Activated naive CD4-positive, alpha-beta T cell treated with anti-CD3 and anti-CD28 coated beads, Interleukin-2, amount 10 ng/mL, durations not matched to agents 7 days and 5 days (primary cell): Measurements from ENCODE around the gene DRAXIN.
"Not testable (repeated sequence)": the region's sequence is repeated elsewhere in the genome, so short reads cannot be mapped to it uniquely, and the experiment has no call there.

Experiments used
- CTCF ChIA-PET: fragments of 350-600 bp; sonication (Branson Sonifier 250); formaldehyde crosslinking; loops from one replicate; lab custom pipeline; 2021; ENCODE audit warnings: antibody characterized with exemption; lab: Charles Lee
- DNase-seq: peaks from one replicate; pipeline ENCODE4 v3.0.0-alpha.2; 2020
- H3K27ac Mint-ChIP-seq: one replicate; pipeline ENCODE4 v1.8.0; 2021; ENCODE audit warnings: mild to moderate bottlenecking, moderate library complexity, mixed read lengths
- H3K27me3 Mint-ChIP-seq: one replicate; pipeline ENCODE4 v1.8.0; 2021; ENCODE audit warnings: mild to moderate bottlenecking, mixed read lengths
- H3K36me3 Mint-ChIP-seq: one replicate; pipeline ENCODE4 v1.8.0; 2021; ENCODE audit warnings: mixed read lengths
- H3K4me1 Mint-ChIP-seq: one replicate; pipeline ENCODE4 v1.8.0; 2021; ENCODE audit warnings: mixed read lengths
- H3K4me3 Mint-ChIP-seq: one replicate; pipeline ENCODE4 v1.8.0; 2021; ENCODE audit warnings: mild to moderate bottlenecking, moderate library complexity, mixed read lengths
- H3K9me3 Mint-ChIP-seq: one replicate; pipeline ENCODE4 v1.8.0; 2021; ENCODE audit warnings: mixed read lengths

The DRAXIN gene

GRCh38 chr1:11691302-11691914 lies at the start of gene DRAXIN:
Gene DRAXIN, plus strand, starts transcription at chr1:11691710. Its CDS starts 14,549 bp downstream, at chr1:11706259.
- peak; percentile 38 for DNase-seq
- Mint-ChIP-seq H3K4me1 (peaks cover 27% of the 10 kb centered on the region), H3K27me3 (peaks cover 90% of the 10 kb centered on the region), H3K36me3 (no peaks in the 10 kb centered on the region), H3K4me3 (peak within 1 kb of the TSS; percentile 52), H3K9me3 (no peaks in the 10 kb centered on the region), H3K27ac (peak within 1 kb of the TSS; percentile 74)
- CTCF ChIA-PET, result interaction anchor here (1.2 kb wide), 1 partner anchor 9 kb away, joined by 4 read pairs; no protein-coding TSS in a partner anchor

- Mint-ChIP-seq H3K36me3 (no peaks in the 10 kb centered on the region), H3K27me3 (peaks cover 47% of the 10 kb centered on the region)
These were observed 49.7 kb upstream of the DRAXIN start for GRCh38 chr1:11641776-11642305.

GRCh38 chr1:11642418-11643017 lies 49.0 kb upstream of the DRAXIN start:
- not testable (repeated sequence) for H3K4me1 Mint-ChIP-seq, H3K36me3 Mint-ChIP-seq, H3K9me3 Mint-ChIP-seq, H3K27ac Mint-ChIP-seq, H3K4me3 Mint-ChIP-seq
- peaks cover 42% of the 10 kb centered on the region for H3K27me3 Mint-ChIP-seq
- peak; percentile 84 for DNase-seq
- CTCF ChIA-PET, result interaction anchor here (0.7 to 10.7 kb wide), 17 partner anchors 9 to 1761 kb away, joined by 3 to 101 read pairs (median 5); partner anchors contain the start of gene MTOR

More at GRCh38 chr1:11641776-11642305, 49.7 kb upstream of the DRAXIN start:
- Mint-ChIP-seq H3K4me3 (no peak overlapping the region), H3K9me3 (no peaks in the 10 kb centered on the region), H3K4me1 (peaks cover 2% of the 10 kb centered on the region), H3K27ac (no peak overlapping the region)
- no peak for DNase-seq
- CTCF ChIA-PET, result interaction anchor here (1.0 to 10.7 kb wide), 11 partner anchors 8 to 612 kb away, joined by 3 to 101 read pairs (median 5); no protein-coding TSS in a partner anchor

GRCh38 chr1:11643782-11644181 lies 47.7 kb upstream of the DRAXIN start:
- Mint-ChIP-seq H3K4me3 (no peak overlapping the region), H3K9me3 (no peaks in the 10 kb centered on the region), H3K27me3 (peaks cover 37% of the 10 kb centered on the region), H3K27ac (no peak overlapping the region), H3K4me1 (peaks cover 5% of the 10 kb centered on the region), H3K36me3 (no peaks in the 10 kb centered on the region)
- no peak for DNase-seq
- CTCF ChIA-PET, result interaction anchor here (0.6 to 10.7 kb wide), 16 partner anchors 11 to 606 kb away, joined by 3 to 101 read pairs (median 5); partner anchors contain the start of gene MTOR

- Mint-ChIP-seq H3K36me3 (no peaks in the 10 kb centered on the region), H3K4me1 (peaks cover 17% of the 10 kb centered on the region), H3K27me3 (peaks cover 48% of the 10 kb centered on the region), H3K4me3 (no peak overlapping the region), H3K27ac (no peak overlapping the region), H3K9me3 (no peaks in the 10 kb centered on the region)
- DNase-seq, result no peak
- CTCF ChIA-PET, result interaction anchor here (0.6 to 10.7 kb wide), 18 partner anchors 8 to 608 kb away, joined by 3 to 101 read pairs (median 4); partner anchors contain the start of genes EXOSC10, FBXO6, MAD2L2 and MTOR
These were observed 46.2 kb upstream of the DRAXIN start for GRCh38 chr1:11645270-11645669.

- Mint-ChIP-seq H3K27ac (no peak overlapping the region), H3K9me3 (no peaks in the 10 kb centered on the region), H3K27me3 (peaks cover 53% of the 10 kb centered on the region), H3K36me3 (no peaks in the 10 kb centered on the region), H3K4me1 (peaks cover 20% of the 10 kb centered on the region), H3K4me3 (no peak overlapping the region)
- DNase-seq, result peak; percentile 92
- CTCF ChIA-PET, result interaction anchor here (0.6 to 10.7 kb wide), 21 partner anchors 9 to 608 kb away, joined by 3 to 101 read pairs (median 4); partner anchors contain the start of genes EXOSC10, FBXO6, MAD2L2 and MTOR
These were observed 45.7 kb upstream of the DRAXIN start for GRCh38 chr1:11645670-11646265.

GRCh38 chr1:11646317-11646716 lies 45.2 kb upstream of the DRAXIN start:
- DNase-seq, result no peak
- Mint-ChIP-seq H3K27me3 (peaks cover 58% of the 10 kb centered on the region), H3K9me3 (no peaks in the 10 kb centered on the region), H3K4me3 (no peak overlapping the region), H3K27ac (peak overlapping the region; percentile 61), H3K4me1 (peaks cover 26% of the 10 kb centered on the region), H3K36me3 (no peaks in the 10 kb centered on the region)
- CTCF ChIA-PET, result interaction anchor here (0.6 to 10.7 kb wide), 19 partner anchors 9 to 609 kb away, joined by 3 to 101 read pairs (median 4); partner anchors contain the start of genes EXOSC10, FBXO6, MAD2L2 and MTOR

- CTCF ChIA-PET, result interaction anchor here (1.4 to 10.7 kb wide), 3 partner anchors 73 to 610 kb away, joined by 4 to 101 read pairs (median 79); no protein-coding TSS in a partner anchor
- H3K4me1 Mint-ChIP-seq, result peaks cover 27% of the 10 kb centered on the region
- no peaks in the 10 kb centered on the region for H3K9me3 Mint-ChIP-seq
- H3K27ac Mint-ChIP-seq, result no peak overlapping the region
- no peaks in the 10 kb centered on the region for H3K36me3 Mint-ChIP-seq
- DNase-seq, result no peak
- H3K4me3 Mint-ChIP-seq, result no peak overlapping the region
- H3K27me3 Mint-ChIP-seq, result peaks cover 52% of the 10 kb centered on the region
These were observed 44.2 kb upstream of the DRAXIN start for GRCh38 chr1:11647333-11647732.

GRCh38 chr1:11648039-11648438 lies 43.5 kb upstream of the DRAXIN start:
- peaks cover 57% of the 10 kb centered on the region for H3K27me3 Mint-ChIP-seq
- CTCF ChIA-PET, result interaction anchor here (1.0 to 10.7 kb wide), 3 partner anchors 73 to 610 kb away, joined by 3 to 101 read pairs (median 79); no protein-coding TSS in a partner anchor
- H3K9me3 Mint-ChIP-seq, result no peaks in the 10 kb centered on the region
- DNase-seq, result no peak
- H3K27ac Mint-ChIP-seq, result no peak overlapping the region
- H3K4me1 Mint-ChIP-seq, result peaks cover 26% of the 10 kb centered on the region
- H3K36me3 Mint-ChIP-seq, result no peaks in the 10 kb centered on the region
- no peak overlapping the region for H3K4me3 Mint-ChIP-seq

- CTCF ChIA-PET, result interaction anchor here (1.0 to 10.7 kb wide), 3 partner anchors 72 to 611 kb away, joined by 3 to 101 read pairs (median 79); no protein-coding TSS in a partner anchor
- H3K27me3 Mint-ChIP-seq, result peaks cover 61% of the 10 kb centered on the region
- peak; percentile 49 for DNase-seq
- H3K9me3 Mint-ChIP-seq, result no peaks in the 10 kb centered on the region
- H3K4me3 Mint-ChIP-seq, result no peak overlapping the region
- H3K36me3 Mint-ChIP-seq, result no peaks in the 10 kb centered on the region
- no peak overlapping the region for H3K27ac Mint-ChIP-seq
- peaks cover 26% of the 10 kb centered on the region for H3K4me1 Mint-ChIP-seq
These were observed 42.8 kb upstream of the DRAXIN start for GRCh38 chr1:11648732-11649158.

- DNase-seq, result no peak
- Mint-ChIP-seq H3K4me1 (peaks cover 26% of the 10 kb centered on the region), H3K36me3 (no peaks in the 10 kb centered on the region), H3K27ac (no peak overlapping the region), H3K4me3 (no peak overlapping the region), H3K27me3 (peaks cover 59% of the 10 kb centered on the region), H3K9me3 (no peaks in the 10 kb centered on the region)
- CTCF ChIA-PET, result interaction anchor here (1.3 to 10.7 kb wide), 6 partner anchors 66 to 611 kb away, joined by 3 to 101 read pairs (median 10); no protein-coding TSS in a partner anchor
These were observed 42.3 kb upstream of the DRAXIN start for GRCh38 chr1:11649237-11649623.

GRCh38 chr1:11649624-11650330 lies 41.7 kb upstream of the DRAXIN start:
- Mint-ChIP-seq H3K27me3 (peaks cover 57% of the 10 kb centered on the region), H3K9me3 (no peaks in the 10 kb centered on the region), H3K36me3 (no peaks in the 10 kb centered on the region), H3K4me1 (peaks cover 26% of the 10 kb centered on the region), H3K27ac (no peak overlapping the region), H3K4me3 (no peak overlapping the region)
- no peak for DNase-seq
- CTCF ChIA-PET, result interaction anchor here (0.7 to 10.7 kb wide), 15 partner anchors 14 to 612 kb away, joined by 3 to 101 read pairs (median 5); partner anchors contain the start of genes AGTRAP and FBXO6
